Ramos (cell line): ENCODE results near the gene LMNA.
"Not testable (repeated sequence)": the region's sequence is repeated elsewhere in the genome, so short reads cannot be mapped to it uniquely, and the experiment has no call there.

Experiments
- in situ Hi-C: fragments of 300-500 bp; cut with MboI; formaldehyde crosslinking; loops from one replicate; pipeline ENCODE4 v1.14.3; 2022; ENCODE audit warnings: low sequenced_read_pairs; ENCODE audit not compliant: unreplicated experiment

The LMNA gene

GRCh38 chr1:156114101-156114918, at the start of gene LMNA:
Gene LMNA (plus strand): TSS chr1:156114711. CDS start chr1:156114919, 208 bp downstream.
- in situ Hi-C loops: no loop called here

DNA sequence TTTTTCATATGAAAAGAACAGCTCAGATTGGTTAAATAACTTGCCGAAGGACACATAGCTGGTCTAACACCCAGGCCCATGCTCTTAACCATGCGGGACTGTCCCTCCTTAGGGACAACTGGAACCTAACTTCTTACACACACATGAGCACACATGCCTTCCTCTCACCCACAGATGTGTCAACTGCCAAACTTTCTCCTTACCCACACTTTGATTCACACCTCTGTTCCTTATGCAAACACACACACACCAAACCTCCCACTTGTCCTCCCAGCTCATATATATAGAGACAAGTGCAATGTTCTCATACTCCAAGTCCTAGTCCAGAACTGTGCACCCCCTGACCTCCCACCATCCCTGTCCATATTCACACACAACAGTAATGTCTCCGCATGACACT, 49.3 kb upstream of the LMNA start:
- in situ Hi-C loops: loop anchor here (10.0 kb wide), 1 partner anchor 130 kb away; the partner anchor contains the start of gene KHDC4

GRCh38 chr1:156065871-156066270, 48.6 kb upstream of the LMNA start:
- in situ Hi-C loops: loop anchor here (10.0 kb wide), 1 partner anchor 131 kb away; the partner anchor contains the start of gene KHDC4

GRCh38 chr1:156067262-156067661, 47.2 kb upstream of the LMNA start:
- in situ Hi-C loops: loop anchor here (10.0 kb wide), 1 partner anchor 132 kb away; the partner anchor contains the start of gene KHDC4

GRCh38 chr1:156069490-156070455, 44.7 kb upstream of the LMNA start:
- in situ Hi-C loops: loop anchor here (10.0 kb wide), 1 partner anchor 135 kb away; the partner anchor contains the start of gene KHDC4

GRCh38 chr1:156070548-156070947, 44.0 kb upstream of the LMNA start:
- in situ Hi-C loops: no loop called here

GRCh38 chr1:156071332-156071816, 43.1 kb upstream of the LMNA start:
- in situ Hi-C loops: not testable (repeated sequence)

GRCh38 chr1:156072251-156072650, 42.3 kb upstream of the LMNA start:
- in situ Hi-C loops: no loop called here

DNA sequence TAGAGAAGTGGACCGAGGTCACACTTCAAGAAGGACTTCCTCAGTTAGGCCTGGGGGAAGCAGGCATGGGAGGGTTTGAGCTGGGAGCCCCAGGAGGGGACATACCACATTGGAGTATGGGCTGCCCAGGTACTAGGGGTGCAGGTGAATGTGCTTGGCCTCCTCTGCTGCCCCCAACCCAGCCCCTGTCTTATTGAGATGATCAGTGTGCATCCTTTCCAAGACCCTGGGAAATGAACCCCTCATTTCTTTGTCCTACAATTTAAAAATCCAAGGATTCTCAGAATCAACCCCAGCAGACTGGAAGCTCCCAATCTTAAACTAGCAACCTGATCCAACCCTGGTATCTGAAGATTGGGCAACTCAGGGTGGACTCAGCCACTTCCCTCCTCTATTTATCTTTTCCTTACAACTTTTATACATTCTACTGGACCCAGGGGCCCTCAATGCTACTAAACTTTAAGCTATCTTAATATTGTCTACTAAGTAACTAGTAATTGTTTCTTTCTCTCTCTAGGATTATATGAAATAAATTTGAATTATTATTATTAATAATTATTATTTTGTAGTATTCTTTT, 41.3 kb upstream of the LMNA start:
- in situ Hi-C loops: no loop called here

GRCh38 chr1:156073740-156074139, 40.8 kb upstream of the LMNA start:
- in situ Hi-C loops: no loop called here

GRCh38 chr1:156074661-156075060, 39.9 kb upstream of the LMNA start:
- in situ Hi-C loops: no loop called here

GRCh38 chr1:156075162-156075561, 39.3 kb upstream of the LMNA start:
- in situ Hi-C loops: no loop called here

DNA sequence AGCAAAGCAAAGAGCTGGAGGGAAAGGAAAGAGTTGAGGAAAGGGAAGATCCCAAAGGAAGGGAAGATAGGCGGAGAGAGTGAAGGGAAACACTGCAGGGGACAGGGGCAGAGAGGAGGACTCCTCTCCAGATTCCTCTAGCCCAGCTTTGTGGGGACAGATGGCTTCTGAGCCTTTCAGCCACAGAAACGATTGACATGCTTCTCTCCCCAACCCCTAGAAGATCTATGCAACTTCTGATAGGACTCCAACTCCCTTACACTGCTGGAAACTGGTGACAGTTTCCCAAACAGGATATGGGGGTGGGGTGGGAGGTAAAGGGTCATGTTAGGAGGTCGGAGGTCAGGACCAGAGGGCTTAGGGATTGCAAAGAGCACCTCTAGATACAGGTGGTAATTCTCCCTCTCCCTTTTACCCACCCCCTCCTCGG, 38.7 kb upstream of the LMNA start:
- in situ Hi-C loops: no loop called here

DNA sequence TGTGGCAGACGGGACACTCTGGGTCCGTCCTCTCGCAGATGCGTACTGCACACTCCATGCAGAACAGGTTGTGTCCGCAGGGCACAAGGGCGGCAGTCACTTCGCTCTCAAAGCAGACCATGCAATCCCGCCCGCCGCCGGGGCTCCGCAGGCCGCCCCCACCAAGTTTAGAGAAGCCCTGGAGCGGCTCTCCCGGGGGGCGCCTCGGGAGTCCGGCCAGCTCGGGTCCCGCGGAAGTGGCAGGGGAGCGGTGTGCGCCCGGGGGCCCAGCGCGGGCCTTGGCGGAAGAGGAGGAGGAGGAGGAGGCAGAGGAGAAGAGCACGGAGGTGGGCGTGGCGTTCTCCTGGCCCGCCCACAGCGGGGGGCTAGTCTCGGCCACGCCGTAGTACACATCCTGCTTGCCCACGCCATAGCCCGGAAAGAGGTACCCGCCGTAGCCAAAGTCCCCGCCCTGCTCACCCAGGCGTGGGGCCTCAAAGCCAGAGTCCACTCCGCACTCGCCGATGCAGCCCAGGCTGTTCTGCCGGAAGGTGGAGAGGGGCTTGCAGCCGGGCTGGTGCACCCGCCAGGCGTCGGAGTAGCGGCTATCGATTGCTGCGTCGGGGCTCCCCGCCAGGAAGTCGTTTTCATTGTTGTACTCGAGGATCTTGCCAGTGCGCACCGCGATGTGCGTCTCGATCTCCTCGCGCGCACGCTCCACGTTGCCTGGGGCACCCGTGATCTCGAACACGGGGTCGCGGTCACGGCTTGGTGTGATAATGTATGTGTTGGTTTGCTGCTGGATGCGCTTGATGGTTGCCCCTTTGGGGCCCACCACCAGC, 37.7 kb upstream of the LMNA start:
- in situ Hi-C loops: no loop called here

DNA sequence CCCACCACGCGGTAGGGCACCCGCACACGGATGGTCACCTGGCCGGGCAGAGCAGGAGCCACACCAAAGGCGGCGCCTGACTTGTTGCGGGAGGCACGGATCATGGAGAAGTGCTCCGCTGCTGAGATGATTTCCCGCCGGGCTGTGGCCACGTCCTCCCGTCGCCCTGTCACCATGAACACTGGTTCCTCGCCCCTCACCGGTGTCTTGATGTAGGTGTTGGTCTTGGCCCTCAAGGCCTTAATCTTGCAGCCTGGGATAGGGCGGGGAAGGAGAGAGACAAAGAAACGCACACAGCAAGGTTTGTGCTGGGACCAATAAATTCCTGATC, 37.1 kb upstream of the LMNA start:
- in situ Hi-C loops: no loop called here

DNA sequence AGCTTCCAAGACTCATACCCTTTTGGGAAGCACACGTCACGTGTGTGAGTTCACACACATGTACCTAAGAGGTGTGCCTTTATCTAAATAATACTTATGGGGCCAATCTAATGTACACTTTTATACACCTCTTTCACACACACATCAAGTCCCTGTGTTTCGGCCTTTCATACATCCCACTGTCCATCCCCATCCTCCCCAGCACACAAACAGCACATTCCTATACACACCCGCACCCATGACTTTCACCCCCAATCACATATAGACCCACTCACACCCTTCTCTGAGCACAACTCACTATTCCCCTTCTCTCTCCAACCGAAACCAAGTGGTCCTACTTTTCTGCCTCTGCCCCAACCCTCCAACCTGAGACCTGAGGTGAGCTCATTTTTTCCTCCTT, 35.8 kb upstream of the LMNA start:
- in situ Hi-C loops: no loop called here

DNA sequence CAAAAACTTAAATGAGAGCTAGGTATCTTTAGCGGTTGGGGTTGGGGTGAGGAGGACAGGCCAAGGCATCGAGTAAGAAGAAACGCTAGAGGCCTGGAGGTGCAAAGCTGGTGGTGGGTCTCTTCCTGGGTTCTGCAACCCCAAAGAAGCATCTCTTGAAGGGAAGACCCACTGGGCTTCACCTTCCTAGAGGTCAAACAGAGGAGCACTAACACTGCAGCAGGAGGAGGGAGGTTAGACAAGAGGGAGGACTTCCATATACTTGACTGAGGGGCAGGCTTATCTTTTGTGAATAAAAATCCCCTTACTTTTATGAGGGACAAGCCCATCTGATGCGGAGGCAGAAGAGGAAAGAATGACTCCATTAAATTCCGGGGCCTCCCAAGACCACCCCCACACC, 34.7 kb upstream of the LMNA start:
- in situ Hi-C loops: no loop called here

DNA sequence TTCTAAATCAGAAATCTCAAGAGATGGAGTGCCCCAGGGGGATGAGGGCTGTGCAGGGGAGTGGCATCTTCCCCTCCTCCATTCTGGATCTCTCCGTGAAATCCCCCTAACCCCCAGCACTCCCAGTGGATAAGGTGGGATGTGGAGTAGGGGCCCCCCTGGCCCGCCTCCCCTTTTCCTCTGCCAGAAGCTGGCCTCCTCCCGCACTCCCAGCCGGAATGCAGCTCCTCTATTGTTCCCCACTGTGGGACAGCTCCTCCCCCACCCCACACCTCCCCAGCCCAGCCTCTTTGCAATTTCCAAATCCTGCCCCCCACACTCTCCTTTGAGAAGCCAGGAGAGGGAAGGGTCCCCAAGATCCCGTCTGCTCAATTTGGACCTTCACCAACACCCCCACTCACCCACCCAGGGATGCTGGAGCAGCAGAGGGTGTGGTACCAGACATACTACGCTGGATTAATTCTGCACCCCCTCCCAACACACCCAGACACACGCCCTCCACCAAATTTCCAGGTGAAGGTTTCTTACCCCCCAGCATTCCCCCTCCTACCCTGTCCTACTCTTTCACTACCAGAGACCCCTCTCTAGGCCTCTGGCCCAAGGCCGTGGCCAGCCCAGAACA, 34.2 kb upstream of the LMNA start:
- in situ Hi-C loops: no loop called here

- in situ Hi-C loops: no loop called here
Observed at GRCh38 chr1:156080863-156081179, 33.7 kb upstream of the LMNA start.
